ENCODE results near the gene TNFSF10. TPM values are rescaled to one million over a fixed set of nuclear protein-coding genes. Genes with fewer than 3 reads are reported as not detected.

The TNFSF10 gene
- polyA plus RNA-seq (2011; rRNA removed) = 0.92 and 1.7 TPM in 2 replicates
- polyA plus RNA-seq (2012; cell fraction: cytosol; rRNA removed) = 0.05 and 0.09 TPM in 2 replicates
- not detected in 2 replicates for polyA plus RNA-seq (2012; cell fraction: nucleus; rRNA removed)
- polyA plus RNA-seq (2017; fragmentation: RNase III; extraction: RNeasy Plus Mini Kit Qiagen cat#74134 plus additional on column Dnase treatment) = 0.05 to 0.48 TPM (median 0.46 TPM) in 3 replicates
- polyA minus RNA-seq (2011; rRNA and poly(A)+ RNA removed) = 0.78 and 2.2 TPM in 2 replicates

DNA sequence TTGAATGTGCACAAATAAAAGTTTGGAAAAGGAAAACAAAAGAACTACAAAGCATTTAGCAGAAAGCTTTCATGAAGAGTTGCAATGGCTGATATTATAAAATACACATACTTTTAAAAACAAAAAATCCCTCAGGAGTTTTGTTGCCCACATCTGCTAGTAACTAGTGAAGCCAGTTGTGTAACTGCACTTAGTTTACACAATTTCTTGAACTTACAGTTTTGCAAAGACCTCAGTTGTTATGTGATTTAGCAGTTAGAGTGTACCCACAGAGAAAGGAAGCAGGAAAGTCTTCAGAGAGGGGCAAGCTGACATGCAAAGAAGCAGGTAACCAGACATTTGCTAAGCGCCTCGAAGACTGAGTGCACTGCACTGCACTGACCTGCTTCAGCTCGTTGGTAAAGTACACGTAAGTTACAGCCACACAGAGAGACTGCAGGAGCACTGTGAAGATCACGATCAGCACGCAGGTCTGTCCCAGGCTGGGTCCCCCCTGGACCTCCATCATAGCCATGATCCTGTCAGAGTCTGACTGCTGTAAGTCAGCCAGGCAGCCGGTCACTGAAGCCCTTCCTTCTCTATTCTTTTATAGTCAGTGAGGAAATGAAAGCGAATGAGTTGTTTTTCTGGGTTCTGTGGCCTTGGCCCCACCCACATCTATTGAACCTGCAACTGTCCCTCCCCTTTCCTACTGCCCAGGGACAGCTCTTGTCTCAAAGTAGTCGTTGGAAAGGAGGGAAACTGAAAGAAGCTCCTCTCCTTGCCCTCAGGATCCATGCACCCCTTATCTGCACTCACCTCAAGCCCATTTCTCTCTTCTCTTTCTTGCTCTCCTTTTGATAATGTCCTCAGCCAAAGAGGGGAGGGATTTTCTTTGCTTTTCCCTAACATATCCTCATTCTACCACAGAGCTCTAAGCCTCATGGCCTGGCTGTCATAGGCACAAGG, at the start of gene TNFSF10:
Gene TNFSF10 (minus strand): TSS at position 560 of the 948 bp plus-strand sequence. CDS start 46 bp downstream, at position 514.
- DNase-seq (ENCODE audit: low read depth in 1 of 2, low spot score in 1 of 2) (no peak), FAIRE-seq (no peak), ATAC-seq (peak; percentile 54 to 70; a peak in 4 of 6 replicates)
- Histone ChIP-seq H3K9me3 (no peaks in the 10 kb centered on the region), H3K4me2 (peak within 1 kb of the TSS; percentile 67), H3K27ac (peak within 1 kb of the TSS in 1 of 2 experiments; percentile 46; a peak in 2 of 6 replicates), H3K4me3 (0 out of 3 replicates have a peak within 1 kb of the TSS, but pooled peaks have one; percentile 22), H3K4me1 (no peaks in the 10 kb centered on the region)
- 32% methylated on average over 9 of the region's 9 CpGs for WGBS (ENCODE audit: missing lambda C conversion rate)
- ChIA-PET CTCF (interaction anchor here (1.2 kb wide), 1 partner anchor 72 kb away, joined by 3 read pairs; no protein-coding TSS in a partner anchor), POLR2A (no interaction called here)
- TF ChIP-seq, protein P1, sequence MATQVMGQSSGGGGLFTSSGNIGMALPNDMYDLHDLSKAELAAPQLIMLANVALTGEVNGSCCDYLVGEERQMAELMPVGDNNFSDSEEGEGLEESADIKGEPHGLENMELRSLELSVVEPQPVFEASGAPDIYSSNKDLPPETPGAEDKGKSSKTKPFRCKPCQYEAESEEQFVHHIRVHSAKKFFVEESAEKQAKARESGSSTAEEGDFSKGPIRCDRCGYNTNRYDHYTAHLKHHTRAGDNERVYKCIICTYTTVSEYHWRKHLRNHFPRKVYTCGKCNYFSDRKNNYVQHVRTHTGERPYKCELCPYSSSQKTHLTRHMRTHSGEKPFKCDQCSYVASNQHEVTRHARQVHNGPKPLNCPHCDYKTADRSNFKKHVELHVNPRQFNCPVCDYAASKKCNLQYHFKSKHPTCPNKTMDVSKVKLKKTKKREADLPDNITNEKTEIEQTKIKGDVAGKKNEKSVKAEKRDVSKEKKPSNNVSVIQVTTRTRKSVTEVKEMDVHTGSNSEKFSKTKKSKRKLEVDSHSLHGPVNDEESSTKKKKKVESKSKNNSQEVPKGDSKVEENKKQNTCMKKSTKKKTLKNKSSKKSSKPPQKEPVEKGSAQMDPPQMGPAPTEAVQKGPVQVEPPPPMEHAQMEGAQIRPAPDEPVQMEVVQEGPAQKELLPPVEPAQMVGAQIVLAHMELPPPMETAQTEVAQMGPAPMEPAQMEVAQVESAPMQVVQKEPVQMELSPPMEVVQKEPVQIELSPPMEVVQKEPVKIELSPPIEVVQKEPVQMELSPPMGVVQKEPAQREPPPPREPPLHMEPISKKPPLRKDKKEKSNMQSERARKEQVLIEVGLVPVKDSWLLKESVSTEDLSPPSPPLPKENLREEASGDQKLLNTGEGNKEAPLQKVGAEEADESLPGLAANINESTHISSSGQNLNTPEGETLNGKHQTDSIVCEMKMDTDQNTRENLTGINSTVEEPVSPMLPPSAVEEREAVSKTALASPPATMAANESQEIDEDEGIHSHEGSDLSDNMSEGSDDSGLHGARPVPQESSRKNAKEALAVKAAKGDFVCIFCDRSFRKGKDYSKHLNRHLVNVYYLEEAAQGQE (IDR thresholded peaks at IDR 0.05) = no peak
- TF ChIP-seq FOXS1 (CRISPR knock-in tag; IDR thresholded peaks at IDR 0.05) (no peak), RCOR1 (IDR thresholded peaks at IDR 0.05; ENCODE audit: low read depth, low read length) (no peak), E2F6 (IDR thresholded peaks at IDR 0.05; ENCODE audit: borderline replicate concordance, low read depth) (no peak), CBX8 (IDR thresholded peaks at IDR 0.05) (no peak), MAZ (IDR thresholded peaks at IDR 0.05; ENCODE audit: borderline replicate concordance, low read depth, low read length) (no peak), HES2 (IDR thresholded peaks at IDR 0.05) (no peak)

- WGBS (ENCODE audit: missing lambda C conversion rate) = 71% methylated on average over 4 of the region's 4 CpGs
- H3K4me1 ChIP-seq = peaks cover 3% of the 10 kb centered on the region
- ATAC-seq (no peak), DNase-seq (ENCODE audit: low read depth in 1 of 2, low spot score in 1 of 2) (no peak), FAIRE-seq (no peak)
- H3K27ac ChIP-seq = no peak overlapping the region
- H3K4me3 ChIP-seq = no peak overlapping the region
- no peak overlapping the region for H3K4me2 ChIP-seq
- ChIA-PET CTCF (interaction anchor here (1.0 to 1.9 kb wide), 3 partner anchors 8 to 27 kb away, joined by 3 to 6 read pairs (median 3); no protein-coding TSS in a partner anchor), POLR2A (no interaction called here)
- no peaks in the 10 kb centered on the region; the same call in 2 of the 3 replicates for H3K9me3 ChIP-seq
- TF ChIP-seq RNF2 (IDR thresholded peaks at IDR 0.05; ENCODE audit: borderline replicate concordance, low read depth) (no peak), NFE2L2 (conservative IDR thresholded peaks at IDR 0.05; ENCODE audit: low read length) (no peak), RARB (CRISPR knock-in tag; IDR thresholded peaks at IDR 0.05) (no peak), JUN (IDR thresholded peaks at IDR 0.05) (no peak), CBX8 (IDR thresholded peaks at IDR 0.05) (no peak), MAFK (IDR thresholded peaks at IDR 0.05; ENCODE audit: partially characterized antibody) (no peak), TP53 (CRISPR knock-in tag; IDR thresholded peaks at IDR 0.05) (no peak), ESRRA (IDR thresholded peaks at IDR 0.05; ENCODE audit: borderline replicate concordance, low read length) (no peak), POLR2AphosphoS2 (conservative IDR thresholded peaks at IDR 0.05; ENCODE audit: low read length) (no peak), SREBF2 (IDR thresholded peaks at IDR 0.05) (no peak), EP300 (IDR thresholded peaks at IDR 0.05) (no peak), HEYL (CRISPR knock-in tag; IDR thresholded peaks at IDR 0.05) (no peak), HOXB5 (CRISPR knock-in tag; IDR thresholded peaks at IDR 0.05) (no peak), ZSCAN20 (CRISPR knock-in tag; IDR thresholded peaks at IDR 0.05) (no peak), MAX (IDR thresholded peaks at IDR 0.05) (no peak), JUNB (IDR thresholded peaks at IDR 0.05) (no peak)
- TF ChIP-seq, protein P1 (IDR thresholded peaks at IDR 0.05) = no peak
- TF ChIP-seq, protein P2, sequence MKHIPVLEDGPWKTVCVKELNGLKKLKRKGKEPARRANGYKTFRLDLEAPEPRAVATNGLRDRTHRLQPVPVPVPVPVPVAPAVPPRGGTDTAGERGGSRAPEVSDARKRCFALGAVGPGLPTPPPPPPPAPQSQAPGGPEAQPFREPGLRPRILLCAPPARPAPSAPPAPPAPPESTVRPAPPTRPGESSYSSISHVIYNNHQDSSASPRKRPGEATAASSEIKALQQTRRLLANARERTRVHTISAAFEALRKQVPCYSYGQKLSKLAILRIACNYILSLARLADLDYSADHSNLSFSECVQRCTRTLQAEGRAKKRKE (CRISPR knock-in tag; IDR thresholded peaks at IDR 0.05; ENCODE audit: low read depth) = no peak
Measured at GRCh38 chr3:172569128-172570008, 46.1 kb upstream of the TNFSF10 start.

Measured in A549 (cell line).